ENCODE results near the gene CCDC159.
"Not testable (repeated sequence)": the region's sequence is repeated elsewhere in the genome, so short reads cannot be mapped to it uniquely, and the experiment has no call there.

The CCDC159 gene, protein sequence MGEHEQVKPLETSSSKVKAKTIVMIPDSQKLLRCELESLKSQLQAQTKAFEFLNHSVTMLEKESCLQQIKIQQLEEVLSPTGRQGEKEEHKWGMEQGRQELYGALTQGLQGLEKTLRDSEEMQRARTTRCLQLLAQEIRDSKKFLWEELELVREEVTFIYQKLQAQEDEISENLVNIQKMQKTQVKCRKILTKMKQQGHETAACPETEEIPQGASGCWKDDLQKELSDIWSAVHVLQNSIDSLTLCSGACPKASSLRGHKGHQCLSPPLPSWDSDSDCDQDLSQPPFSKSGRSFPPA

DNA sequence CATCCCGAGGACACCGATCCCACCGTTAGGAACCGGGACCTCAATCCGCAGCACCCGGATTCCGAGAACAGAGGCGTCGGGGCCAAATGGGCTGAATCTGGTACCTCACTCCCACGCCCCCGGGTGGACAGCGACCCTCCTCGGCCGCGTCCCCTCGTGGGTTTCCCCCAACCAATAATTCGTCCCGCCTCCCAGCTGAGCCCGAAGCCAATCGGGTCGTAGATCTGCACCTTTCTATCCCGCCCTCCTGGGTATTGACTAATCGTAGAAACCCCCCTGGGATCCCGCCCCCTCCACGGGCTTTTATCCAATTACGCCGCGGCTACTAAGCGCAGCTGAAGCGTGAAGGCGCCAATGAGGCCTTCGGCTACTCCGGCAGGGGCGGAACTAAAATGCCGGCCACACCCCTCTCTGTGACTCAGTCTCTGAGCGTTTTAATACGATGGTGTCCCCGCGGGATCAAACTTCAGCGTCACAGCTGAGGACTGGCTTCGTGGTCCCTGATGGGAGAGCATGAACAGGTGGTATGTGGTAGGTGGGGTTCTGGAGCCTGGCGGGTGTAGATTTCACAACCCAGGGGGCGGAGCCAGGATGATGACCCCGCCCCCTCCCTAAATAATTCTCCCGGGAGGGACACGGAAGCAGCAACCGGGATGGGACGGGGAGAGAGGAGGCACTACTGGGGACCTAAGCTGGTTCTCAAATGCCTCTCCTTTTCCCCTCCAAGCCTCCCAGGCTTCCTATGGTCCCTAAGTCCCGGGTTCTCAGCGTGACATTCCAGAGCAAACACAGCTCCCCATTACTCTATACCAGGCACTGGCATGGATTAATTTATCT lies at the start of gene CCDC159, which contains the start of gene TMEM205:
CCDC159 (plus strand) TSS at position 416 of the 837 bp plus-strand sequence; CDS start at position 504, 88 bp downstream.
TMEM205 (minus strand) TSS at position 165 of the 837 bp plus-strand sequence. CDS start 649 bp downstream, outside the sequence.
- DNase-seq (ENCODE audit: low spot score) = peak; percentile 98

DNA sequence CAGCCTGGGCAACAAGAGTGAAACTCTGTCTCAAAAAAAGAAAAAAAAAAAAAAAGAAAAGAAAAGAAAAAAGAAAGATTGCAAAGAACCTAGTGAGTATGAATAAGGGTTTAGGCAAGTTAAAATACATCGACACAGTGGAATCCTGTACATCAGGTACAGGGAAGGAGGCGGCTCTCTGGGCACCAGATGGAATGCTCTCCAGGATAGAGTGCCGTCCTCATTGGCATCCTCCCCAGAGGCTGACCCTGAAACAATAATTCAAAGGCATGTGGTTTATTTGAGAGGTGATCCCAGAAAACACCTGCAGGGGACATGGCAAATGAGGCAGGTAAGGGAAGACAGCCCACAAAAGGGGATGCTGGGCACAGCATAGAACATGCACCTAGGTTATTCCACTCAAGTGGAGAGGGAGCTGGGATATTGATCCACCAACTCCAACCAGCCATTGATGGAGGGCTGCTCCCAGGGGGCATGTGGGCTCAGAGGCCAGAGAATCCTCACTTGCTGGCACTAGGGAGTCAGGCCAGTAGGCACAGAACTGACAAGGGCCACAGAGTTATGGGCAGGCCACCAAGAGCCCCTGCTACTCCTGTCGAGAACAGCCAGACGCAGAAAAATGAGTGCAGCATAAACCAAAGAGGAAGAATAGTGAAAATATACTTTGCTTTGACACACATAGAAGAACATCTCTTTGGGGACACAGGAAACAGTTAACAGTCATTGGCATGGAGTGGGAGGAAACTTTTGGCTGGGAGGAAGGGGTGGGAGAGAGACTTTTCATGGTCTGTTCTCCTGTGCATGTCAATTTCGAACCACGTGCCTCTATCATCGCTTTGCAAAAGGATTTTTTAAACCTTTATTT lies 46.1 kb upstream of the CCDC159 start:
- DNase-seq (ENCODE audit: low spot score) = no peak

DNA sequence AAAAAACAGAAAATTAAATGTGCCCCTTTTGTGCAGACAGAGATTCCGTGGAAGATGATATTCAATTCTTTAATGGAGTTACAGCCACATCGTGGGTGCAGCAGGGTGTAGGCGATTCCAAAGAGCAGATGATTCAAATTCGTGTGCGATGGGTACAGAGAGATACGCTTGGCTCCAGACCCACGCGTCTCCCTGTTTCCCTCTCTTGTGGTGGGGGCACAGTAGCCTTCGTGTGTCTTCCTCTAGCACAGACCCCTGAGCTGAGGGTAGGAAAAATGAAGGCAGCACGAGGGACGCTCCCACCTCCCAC lies 45.6 kb upstream of the CCDC159 start:
- no peak for DNase-seq (ENCODE audit: low spot score)

DNA sequence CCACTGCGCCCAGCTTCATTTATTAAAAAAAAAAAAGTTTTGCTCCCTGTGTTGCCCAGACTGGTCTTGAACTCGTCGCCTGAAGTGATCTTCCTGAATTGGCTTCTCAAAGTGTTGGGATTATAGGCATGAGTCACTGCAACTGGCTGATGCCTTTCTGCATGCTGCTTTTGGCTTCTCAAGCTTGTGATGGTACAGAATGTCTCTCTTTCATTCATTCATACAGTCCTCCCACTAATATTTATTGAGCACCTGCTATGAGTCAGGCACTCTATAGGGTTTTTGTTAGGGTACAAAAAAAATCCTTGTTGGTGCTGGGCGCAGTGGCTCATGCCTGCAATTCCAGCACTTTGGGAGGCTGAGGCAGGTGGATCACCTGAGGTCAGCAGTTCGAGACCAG lies 41.4 kb upstream of the CCDC159 start:
- no peak for DNase-seq (ENCODE audit: low spot score)

DNA sequence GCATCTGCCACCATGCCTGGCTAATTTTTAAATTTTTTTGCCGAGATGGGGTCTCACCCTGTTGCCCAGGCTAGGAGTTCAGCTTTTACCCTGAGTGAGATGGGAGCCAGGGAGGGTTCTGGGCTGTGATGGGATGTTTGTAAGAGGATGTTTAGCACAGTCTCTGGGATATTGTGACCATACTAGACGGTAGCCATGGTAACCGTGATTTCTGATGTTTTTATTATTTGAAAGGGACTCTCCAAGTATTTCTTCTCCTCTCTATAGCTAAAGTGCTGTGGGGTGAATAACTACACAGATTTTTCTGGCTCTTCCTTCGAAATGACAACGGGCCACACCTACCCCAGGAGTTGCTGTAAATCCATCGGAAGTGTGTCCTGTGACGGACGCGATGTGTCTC lies 40.0 kb upstream of the CCDC159 start:
- no peak for DNase-seq (ENCODE audit: low spot score)

DNA sequence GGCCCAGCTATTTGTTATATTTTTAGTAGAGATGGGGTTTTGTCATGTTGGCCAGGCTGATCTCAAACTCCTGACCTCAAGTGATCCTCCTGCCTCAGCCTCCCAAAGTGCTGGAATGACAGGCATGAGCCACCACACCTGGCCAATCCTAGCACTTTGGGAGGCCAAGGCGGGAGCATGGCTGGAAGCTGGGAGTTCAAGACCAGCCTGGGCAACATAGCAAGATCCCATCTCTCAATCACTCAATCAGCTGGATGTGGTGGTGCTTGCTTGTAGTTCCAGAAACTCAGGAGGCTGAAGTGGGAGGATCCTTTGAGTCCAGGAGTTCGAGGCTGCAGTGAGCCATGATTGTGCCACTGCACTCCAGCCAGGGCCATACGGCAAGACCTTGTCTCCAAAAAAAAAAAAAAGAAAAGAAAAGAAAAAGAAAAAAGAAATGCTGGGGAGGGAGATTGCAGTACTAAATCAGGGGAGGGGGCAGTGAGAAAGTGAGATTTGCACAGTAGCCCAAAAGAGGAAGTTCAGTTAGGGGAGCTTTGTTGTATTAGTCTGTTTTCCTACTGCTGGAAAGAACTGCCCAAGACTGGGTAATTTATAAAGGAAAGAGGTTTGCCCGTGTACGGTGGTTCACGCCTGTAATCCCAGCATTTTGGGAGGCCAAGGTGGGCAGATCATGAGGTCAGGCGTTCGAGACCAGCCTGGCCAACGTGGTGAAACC lies 25.9 kb upstream of the CCDC159 start:
- not testable (repeated sequence) for DNase-seq (ENCODE audit: low spot score)

DNA sequence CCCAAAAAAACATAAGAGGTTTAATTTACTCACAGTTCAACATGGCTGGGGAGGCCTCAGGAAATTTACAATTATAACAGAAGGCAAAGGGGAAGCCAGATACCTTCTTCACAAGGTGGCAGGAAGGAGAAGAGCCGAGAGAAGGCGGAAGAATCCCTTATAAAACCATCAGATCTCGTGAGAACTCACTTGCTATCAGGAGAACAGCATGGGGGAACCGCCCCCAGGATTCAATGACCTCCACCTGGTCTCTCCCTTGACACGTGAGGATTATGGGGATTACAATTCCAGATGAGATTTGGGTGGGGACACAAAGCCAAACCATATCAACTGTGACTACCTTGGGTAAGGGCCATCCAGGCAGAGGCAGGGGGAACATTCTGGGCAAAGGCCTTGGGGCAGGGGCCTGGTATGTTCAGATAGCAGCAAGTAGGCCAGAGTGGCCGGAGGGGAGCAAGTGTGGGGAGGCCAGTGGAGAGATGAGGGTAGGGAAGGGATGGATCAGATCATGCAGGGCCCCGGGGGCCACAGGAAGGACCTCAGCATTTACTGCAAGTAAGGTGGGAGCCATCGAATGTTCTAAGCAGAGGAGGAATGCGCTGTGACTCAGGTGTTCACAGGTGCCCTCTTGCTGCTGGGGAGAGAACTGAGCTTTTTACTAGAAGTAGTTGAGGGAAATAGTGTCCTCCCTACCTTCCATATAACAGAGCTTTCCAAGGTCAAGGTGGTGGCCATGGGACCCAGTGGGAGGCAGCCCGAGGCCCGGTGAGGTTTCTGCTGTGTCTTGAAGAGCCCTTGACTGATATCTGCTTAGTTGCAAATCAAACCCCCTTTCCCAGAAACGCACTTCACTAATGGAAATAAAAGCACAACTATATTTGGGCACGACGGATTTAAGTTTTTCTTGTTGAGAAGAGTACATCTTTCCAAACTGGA lies 24.9 kb upstream of the CCDC159 start:
- DNase-seq (ENCODE audit: low spot score) = no peak

DNA sequence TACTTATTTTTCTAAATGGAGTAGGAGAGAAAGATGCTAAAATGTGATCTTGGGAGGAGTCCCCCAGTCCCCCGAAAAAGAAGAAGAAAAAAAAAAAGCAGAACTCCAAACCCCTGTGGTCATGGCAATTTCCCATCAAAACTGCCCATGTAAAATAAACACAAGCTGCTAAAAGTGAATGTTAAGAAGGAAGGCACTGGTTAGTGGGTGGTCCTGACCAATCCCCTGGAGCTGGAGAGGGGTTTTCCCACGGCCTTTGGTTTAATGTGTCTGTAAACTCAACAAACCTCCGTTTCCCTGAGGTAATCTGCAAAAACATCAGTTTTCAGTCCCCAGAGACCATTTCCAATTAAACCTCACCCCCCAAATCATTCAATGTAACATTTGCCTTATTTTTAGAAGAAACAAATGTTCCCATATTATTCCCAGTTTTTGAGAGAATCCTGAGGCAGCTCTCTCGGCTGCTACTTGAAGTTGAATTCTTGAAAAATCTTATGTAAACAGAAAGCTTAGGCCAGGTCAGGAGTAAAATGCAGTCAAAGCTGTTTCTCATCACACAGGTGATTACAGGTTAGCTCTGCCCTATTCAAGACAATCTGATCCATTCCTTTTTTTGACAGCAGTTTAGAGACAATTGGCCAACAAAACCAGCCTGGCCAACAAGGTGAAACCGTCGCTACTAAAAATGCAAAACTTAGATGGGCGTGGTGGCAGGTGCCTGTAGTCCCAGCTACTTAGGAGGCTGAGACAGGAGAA lies 23.9 kb upstream of the CCDC159 start:
- DNase-seq (ENCODE audit: low spot score) = no peak

DNA sequence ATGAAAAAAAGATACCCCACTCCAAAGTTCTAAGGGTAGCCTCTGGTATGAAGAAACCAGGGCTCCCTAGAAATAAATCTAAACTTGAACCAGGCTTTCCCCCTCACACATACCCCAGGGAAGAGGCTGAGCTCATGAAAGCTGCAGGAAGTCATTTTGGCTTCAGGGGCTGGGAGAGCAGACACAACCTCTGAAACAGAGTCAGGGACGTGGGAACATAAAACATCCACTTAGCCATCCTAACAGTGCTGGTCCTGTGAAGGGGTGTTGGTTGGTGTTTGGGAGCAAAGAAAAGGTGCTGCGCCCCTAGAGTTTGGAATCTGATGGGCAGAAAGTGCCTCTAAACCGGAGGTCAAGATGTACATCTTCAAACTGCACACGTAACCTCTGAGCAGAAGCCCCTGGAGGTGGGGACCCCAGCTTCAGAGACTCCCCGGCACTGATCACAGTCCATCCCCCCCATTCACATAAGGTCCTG lies 22.7 kb upstream of the CCDC159 start:
- no peak for DNase-seq (ENCODE audit: low spot score)

DNA sequence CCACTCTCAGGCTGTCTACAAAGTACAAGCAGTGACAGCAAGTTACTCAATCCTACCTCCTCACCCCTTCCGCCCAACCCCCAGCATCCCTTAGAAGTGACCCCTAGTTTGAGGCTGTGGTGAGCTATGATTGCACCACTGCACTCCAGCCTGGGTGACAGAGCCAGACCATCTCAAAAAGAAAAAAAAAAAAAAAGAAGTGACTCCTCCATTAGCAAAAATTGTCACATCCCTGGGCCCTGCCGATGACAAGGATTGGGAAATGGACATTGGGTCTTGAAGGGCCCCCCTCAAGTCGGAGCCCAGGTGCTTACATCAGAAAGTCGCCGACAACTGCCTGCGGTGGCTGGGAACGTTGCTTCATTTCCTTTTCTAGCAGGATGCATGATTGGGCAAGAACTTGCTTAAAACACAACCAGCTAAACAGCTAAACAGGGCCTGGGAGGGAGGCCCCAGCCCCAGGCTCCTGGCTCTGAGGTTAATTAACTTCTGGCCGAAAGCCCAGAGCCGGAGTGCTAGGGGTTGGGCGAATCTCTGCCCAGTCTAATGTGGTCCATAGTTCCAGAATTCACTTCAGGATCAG lies 22.1 kb upstream of the CCDC159 start:
- DNase-seq (ENCODE audit: low spot score) = no peak

DNA sequence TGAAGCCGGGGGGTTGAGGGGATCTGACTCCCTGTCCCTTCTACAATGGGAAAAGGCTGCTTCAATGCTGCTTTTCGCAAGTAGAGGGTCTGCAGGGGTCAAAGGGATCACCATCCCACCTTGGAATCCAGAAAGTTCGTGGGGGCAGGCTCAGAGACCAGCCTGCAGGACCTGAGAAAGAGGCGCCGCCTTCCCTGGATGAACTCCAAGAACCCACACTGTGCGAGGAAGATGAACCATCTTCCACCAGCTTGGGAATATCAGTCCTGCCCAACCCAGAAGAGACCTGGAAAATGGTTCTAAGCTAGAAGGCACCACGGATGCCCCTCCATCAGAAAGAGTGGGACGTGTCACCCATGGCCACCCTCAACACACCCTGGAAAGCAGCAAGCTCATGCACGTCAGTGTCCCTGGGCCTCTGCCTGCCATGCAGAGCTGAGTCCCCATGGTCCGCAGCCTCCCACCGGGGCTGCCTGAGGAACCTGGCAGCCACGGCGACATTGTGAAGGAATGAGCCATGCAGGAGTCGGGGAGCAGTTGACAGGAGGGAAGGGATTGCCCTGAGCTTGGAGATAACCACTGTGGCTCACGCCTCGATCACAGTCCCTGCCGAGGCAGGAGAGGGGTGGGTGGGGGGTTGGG lies 21.4 kb upstream of the CCDC159 start:
- DNase-seq (ENCODE audit: low spot score) = no peak

DNA sequence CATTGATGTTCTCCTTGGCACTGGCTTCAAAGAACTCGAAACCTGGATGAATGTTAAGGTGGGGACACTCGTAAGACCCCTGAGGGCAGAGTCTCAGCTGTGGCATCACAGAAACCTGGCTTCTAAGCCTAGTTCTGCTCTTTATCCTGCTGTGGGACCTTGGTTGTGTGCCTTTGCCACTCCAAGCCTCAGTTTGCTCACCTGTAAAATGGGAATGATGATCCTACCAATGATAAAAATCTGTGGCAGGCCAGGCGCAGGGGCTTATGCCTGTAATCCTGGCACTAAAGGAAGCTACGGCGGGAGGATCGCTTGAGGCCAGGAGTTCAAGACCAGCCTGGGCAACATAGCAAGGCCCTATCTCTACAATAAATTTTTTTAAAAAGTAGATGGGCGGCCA lies 20.8 kb upstream of the CCDC159 start:
- no peak for DNase-seq (ENCODE audit: low spot score)

DNA sequence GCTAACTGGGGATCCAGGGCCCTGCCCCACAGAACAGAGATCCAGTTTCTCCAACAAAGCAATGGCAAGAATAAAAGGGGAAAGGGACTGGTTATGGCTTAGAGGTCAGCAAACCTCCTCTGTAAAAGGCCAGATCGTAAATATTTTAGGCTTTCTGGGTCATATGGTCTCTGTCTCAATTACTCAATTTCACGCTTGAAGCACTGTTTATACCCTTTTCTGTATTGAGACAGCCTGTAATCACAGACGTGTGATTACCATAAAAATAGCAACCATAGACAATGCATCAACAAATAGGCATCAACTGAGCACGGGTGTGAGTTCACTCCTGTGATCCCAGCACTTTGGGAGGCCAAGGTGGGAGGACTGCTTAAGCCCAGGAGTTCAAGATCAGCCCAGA lies 16.2 kb upstream of the CCDC159 start:
- no peak for DNase-seq (ENCODE audit: low spot score)

DNA sequence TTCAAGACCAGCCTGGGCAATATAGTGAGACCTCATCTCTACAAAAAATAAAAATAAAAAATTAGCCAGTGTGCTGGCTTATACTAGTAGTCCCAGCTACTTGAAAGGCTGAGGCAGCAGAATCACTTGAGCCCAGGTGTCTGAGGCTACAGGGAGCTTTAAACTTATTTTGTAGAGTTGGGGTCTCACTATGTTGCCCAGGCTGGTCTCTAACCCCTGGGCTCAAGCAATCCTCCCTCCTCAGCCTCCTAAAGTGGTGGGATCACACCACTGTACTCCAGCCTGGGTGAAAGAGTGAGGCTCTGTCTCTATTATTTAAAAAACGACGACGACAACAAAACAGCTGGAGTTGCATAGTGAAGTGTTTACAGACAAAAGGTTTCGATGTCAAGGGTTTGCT lies 14.8 kb upstream of the CCDC159 start:
- no peak for DNase-seq (ENCODE audit: low spot score)

DNA sequence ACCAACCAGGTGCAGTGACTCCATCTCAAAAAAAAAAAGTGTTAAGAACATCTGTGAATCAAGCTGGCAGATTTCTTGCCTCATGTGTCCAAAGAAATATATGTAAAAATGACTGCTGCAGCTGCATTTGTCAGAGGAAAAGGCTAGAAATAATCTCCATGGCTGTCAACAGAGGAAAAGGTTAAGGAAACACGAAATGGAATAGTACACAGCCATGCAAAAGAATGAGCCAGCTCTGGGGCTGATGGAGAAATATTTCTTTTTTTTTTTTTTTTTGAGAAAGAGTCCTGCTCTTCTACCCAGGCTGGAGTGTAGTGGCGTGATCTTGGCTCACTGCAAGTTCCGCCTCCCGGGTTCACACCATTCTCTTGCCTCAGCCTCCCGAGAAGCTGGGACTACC lies 13.5 kb upstream of the CCDC159 start:
- no peak for DNase-seq (ENCODE audit: low spot score)

DNA sequence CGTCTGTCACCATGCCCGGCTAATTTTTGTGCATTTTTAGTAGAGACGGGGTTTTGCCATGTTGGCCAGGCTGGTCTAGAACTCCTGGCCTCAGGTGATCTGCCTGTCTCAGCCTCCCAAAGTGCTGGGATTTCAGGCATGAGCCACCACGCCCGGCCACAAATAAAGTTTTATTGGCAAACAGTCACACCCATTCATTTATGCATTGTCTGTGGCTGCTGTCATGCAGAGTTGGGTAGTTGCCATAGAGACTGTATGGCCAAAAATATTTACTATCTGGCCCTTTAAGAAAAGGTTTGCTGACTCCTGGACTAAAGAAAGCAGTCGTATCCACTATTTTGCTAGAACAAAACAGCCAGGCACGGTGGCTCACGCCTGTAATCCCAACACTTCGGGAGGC lies 12.5 kb upstream of the CCDC159 start:
- DNase-seq (ENCODE audit: low spot score) = not testable (repeated sequence)

DNA sequence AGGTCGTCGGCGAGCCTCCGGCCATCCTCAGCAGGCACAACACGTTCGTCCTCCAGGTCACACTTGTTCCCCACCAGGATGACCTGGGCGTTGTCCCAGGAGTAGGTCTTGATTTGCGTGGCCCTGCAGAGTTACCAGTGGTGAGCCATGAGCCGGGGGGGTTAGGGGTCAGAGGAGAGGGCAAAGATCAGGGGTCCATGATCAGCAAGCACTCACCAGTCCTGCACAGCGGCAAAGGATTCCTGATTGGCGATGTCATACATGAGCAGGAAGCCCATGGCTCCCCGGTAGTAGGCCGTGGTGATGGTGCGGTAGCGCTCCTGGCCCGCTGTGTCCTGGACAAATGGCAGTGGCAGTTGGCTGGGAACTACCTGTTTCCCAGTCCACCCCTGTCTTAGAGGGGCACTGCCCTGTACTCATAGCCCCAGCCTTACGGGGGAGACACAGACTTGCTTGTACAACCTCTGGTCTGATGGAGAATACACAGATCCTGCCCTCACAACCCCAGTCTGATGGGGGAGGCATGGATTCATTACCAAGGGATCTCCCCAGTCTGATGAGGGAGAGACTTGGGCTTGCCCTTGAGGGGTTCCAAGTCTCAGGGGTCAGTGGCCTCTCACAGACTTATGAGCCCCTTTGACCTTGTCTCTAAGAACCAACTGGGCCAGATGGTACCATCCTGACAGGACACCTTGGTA lies 10.7 kb upstream of the CCDC159 start:
- no peak for DNase-seq (ENCODE audit: low spot score)

DNA sequence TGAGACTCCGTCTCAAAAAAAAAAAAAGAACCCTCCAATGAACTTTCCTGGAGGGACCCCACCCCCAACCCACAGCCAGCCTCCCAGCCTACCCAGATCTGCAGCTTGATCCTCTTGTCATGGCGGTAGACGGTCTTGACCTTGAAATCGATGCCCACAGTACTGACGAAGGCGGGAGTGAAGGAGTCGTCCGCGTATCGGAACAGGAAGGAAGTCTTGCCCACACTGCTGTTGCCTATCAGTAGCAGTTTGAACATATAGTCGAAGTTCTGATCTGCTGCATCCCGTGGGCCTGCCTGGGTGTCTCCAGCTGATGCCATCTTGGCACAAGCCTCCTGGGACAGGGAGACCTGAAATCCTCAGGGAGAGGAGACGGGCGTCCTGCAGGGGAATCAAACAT lies 9.2 kb upstream of the CCDC159 start:
- no peak for DNase-seq (ENCODE audit: low spot score)

Data from germinal center (tissue), 1 donor.